ENCODE results near the gene CHMP1A.

Gene CHMP1A

GRCh38 chr16:89624777-89625761, 32.4 kb downstream of the CHMP1A start:
- no peak for DNase-seq (ENCODE audit: low read depth)

DNA sequence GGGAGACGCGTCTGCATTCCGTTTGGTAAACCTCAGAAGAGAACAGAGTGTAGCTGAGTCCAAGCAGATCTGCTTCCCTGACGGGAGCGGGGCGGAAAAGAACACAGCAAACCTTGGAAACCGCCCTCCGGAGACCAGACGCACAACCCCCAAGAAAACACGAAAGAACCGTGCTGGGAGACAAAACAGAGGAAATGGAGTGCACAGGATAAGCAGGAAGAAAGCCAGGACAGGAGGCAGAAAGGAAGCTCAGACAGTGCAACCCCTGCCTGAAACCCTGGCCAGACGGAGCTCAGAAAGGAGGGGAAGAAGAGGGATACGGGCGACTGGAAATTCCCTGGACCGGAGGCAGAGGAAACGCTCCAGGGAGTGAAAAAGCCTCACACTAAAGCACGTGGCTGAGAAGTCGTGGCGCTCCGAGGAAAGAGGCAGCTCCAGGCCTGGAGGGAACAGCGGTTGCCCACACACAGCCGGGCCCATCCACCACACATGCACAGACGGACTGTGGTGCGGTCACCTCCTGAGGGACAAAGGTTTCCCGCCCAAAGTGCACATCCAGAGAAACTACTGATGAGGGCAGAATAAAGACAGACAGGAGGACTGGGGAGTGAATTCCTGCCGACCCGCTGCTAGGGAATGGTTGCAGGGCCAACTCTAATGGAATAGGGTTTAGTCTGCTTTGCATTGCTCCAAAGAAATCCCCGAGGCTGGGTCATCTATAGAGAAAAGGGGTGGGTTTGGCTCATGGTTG, 33.8 kb downstream of the CHMP1A start:
- DNase-seq (ENCODE audit: low read depth) = no peak

- DNase-seq (ENCODE audit: low read depth) = no peak
Observed at GRCh38 chr16:89621698-89622409, 35.7 kb downstream of the CHMP1A start.

GRCh38 chr16:89621136-89621697, 36.3 kb downstream of the CHMP1A start:
- DNase-seq (ENCODE audit: low read depth) = no peak

GRCh38 chr16:89620406-89620841, 37.1 kb downstream of the CHMP1A start:
- no peak for DNase-seq (ENCODE audit: low read depth)

- no peak for DNase-seq (ENCODE audit: low read depth)
Observed at GRCh38 chr16:89619840-89620239, 37.7 kb downstream of the CHMP1A start.

GRCh38 chr16:89618109-89618998, 39.2 kb downstream of the CHMP1A start:
- DNase-seq (ENCODE audit: low read depth) = no peak

DNA sequence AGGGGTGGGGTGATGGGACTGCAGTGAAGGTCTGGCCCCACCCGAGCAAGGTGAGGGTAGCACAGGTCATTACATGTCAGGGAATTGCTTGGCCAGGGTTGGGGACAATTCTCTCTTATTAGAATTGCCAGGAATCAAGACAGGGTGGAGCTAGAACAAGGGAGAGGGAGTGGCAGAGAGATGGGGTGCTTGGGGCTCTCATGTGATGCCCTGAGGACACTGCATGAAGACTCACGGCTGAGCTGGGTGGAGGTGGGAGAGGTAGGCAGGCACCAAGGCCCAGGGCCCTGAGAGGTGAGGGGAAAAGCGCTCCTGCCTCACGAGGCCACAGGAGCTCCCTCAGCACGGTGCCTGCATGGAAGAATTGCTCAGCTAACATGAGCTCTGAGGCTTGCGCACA, 40.5 kb downstream of the CHMP1A start:
- DNase-seq (ENCODE audit: low read depth) = no peak

- DNase-seq (ENCODE audit: low read depth) = no peak
Observed at GRCh38 chr16:89616623-89617022, 40.9 kb downstream of the CHMP1A start.

DNA sequence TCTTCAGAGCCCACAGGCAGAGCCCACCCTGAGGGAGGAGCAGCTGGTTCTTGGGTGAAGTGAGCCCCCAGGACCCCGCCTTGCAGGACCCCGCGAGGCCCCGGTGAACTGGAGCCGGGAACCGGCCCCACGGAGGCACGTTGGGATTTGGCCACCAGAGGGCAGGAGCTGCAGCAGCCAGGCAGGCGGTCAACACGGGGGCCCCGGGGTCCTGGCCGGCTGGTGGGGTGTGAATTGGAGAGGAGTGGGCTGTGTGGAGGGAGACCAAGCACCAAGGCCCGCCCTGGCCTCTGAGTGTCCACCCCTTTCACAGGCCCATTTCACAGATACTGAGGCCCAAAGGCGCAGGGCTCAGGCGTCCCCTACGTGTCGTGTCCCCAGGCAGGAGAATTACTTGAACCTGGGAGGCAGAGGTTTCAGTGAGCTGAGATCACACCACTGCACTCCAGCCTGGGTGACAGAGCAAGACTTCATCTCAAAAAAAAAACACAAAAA, 41.9 kb downstream of the CHMP1A start:
- no peak for DNase-seq (ENCODE audit: low read depth)

DNA sequence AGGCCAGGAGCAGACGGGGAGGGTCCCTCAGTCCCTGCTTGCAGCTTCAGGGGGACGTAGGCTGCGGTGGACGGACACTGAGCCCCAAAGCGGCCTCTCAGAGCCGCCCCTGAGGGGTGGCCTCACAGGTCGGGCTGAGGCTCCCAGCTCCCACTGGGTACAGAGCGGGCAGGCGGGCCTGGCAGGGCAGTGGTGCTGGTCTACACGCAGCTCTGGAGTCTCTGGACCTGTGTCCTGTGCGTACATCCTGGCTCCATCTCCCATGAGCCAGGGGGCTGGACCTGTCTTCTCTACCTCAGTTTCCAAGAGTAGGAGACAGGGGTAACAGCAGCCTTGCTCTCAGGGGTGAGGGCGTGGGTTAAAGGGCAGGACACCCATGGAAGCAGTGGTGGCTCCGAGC, 42.3 kb downstream of the CHMP1A start:
- DNase-seq (ENCODE audit: low read depth) = no peak

GRCh38 chr16:89613954-89614459, 43.5 kb downstream of the CHMP1A start:
- DNase-seq (ENCODE audit: low read depth) = no peak

DNA sequence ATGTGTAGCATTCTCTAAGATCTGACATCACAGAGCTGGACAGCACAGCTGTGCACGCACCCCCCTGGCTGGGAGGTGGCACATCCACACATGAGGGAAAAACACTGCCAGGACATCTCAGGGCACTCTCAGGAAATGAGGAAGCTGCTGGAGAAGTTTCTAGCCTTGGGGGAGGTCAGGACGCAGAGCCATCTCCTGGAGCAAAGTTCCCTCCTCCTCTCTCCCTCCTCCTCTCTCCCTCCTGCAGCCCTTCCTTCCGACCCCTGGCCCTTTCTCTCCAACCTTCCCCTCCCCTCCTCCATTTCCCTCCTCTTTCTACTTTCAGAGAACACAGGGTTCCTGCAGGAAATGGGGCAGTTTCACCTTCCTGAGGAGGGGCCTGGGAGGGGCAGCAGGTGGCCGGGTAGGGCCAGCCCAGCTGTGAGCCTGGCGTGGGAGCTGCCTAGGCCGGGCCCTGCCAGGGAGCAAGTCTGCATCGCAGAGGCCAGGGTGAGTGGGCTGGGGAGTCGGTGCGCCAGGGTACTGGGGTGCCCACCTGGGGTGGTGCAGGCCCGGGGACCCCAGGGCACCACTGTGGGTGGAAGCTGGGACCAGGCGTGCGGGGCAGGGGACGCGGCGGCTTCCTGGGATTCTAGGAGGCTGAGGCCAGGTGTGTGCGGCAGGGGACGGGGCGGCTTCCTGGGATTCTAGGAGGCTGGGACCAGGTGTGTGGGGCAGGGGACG, 44.1 kb downstream of the CHMP1A start, which contains the start of gene DPEP1:
Gene DPEP1 (plus strand): TSS at position 412 of the 723 bp plus-strand sequence. CDS start 16,769 bp downstream, outside the sequence.
- no peak for DNase-seq (ENCODE audit: low read depth)

DNA sequence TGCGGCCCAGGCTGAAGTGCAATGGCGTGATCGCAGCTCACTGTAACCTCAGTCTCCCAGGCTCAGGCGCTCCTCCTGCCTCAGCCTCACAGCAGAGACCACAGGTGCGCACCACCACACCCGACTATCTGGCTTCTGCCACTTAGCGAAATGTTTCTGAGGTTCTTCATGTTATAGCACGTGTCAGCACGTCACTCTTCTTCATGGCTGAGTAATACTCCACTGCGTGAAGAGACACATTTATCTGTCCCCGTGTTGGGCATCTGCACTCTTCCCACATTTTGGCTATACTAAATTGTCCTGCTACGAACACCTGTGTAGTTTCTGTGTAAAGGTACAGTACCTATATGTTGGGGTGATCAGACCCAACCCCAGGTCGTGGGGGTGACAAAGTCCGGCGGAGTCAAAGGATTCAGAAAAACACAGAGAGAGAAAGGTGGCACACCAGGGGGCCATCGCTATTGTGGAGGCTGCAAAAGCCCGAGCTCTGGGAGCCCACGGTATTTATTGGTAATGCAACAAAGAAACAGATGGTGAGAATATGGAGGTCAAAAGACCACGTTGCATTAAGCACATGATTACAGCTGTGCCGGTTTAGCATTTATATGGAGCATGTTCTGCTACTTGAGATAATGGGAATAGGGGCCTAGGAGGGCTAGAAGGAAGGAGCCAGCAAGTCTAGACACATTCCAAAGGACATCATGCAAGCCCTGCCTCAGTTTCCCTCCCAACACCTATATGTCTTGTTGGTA, 44.9 kb downstream of the CHMP1A start:
- no peak for DNase-seq (ENCODE audit: low read depth)

GRCh38 chr16:89610108-89610453, 47.4 kb downstream of the CHMP1A start:
- DNase-seq (ENCODE audit: low read depth) = no peak

- no peak for DNase-seq (ENCODE audit: low read depth)
Observed at GRCh38 chr16:89607937-89608740, 49.4 kb downstream of the CHMP1A start.

GRCh38 chr16:89607453-89607852, 50.1 kb downstream of the CHMP1A start:
- DNase-seq (ENCODE audit: low read depth) = no peak

GRCh38 chr16:89606006-89606405, 51.5 kb downstream of the CHMP1A start:
- no peak for DNase-seq (ENCODE audit: low read depth)

Measured in HS-27A (cell line).